RPMI8226 (cell line): ENCODE measurements around the gene SMAD5.

Experiments
- DNase-seq: peaks from one replicate; pipeline ENCODE4 v3.0.0-alpha.2; 2015

The SMAD5 gene

DNA sequence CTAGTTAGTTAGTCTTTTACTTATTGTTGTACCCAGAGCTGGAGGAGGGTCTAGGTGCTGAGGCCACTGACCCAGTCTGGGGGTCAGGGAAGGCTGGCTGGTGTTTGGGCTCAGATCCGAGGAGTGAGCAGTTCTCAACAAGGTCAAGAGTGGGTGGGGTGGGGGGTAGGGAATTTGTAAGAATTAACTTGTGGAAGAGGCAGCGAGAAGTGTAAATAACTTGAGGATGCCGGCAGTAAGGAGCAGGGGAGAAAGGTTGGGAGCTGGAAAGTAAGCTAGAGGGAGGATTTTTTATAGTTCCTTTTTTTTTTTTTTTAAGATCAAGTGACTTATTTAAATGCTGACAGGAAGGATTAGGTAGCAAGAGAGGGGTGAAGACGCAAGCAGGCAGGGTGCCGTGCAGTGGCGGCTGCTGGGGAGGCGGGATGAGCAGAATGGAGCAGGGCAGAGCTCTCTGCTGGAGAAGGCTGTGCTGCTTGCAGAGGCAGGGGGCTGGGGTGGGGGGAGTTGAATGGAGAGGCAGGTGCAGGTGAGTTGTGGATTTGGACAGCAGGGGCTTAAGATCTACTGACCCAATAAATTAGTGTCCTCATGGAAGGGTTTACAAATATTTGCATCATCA, 95.6 kb downstream of the SMAD5 start:
- DNase-seq, result no peak

DNA sequence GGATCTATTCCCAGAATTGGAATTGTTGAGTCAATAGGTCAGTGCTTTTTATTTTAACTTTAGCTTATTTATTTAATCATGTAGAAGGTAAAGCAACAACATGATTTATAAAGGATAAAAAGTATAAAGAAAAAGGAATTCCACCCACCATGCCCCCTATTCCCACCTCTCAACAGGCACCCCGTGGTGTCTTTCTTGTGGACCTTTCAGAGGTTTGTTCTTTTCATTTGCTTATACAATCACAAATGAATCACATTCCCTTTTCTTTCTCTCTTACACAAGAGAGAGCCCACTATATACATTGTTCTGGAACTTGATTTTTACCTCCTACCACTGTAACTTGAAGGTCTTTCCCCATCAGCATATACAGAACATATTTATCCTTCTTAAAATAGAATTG, 97.5 kb downstream of the SMAD5 start:
- no peak for DNase-seq

- no peak for DNase-seq
Observed at GRCh38 chr5:136232316-136232715, 99.7 kb downstream of the SMAD5 start.
